Measurements from ENCODE around the gene ADARB2. TPM values are rescaled to one million over a fixed set of nuclear protein-coding genes. Genes with fewer than 3 reads are reported as not detected.

Gene ADARB2
- total and polyA plus RNA-seq, 7 donors, result 0.05 to 0.39 (median 0.15) TPM; not detected in 2

GRCh38 chr10:1550291-1550595, 187.1 kb downstream of the ADARB2 start:
- Histone ChIP-seq H3K9me3 (no peaks in the 10 kb centered on the region), H3K27me3 (ENCODE audit: insufficient read depth in 3 of 3, low read length in 2 of 3) (peaks cover 0 to 3% (median 2%) of the 10 kb centered on the region in 3 donors), H3K4me1 (no peaks in the 10 kb centered on the region), H3K4me3 (no peak overlapping the region), H3K27ac (no peak overlapping the region), H3K36me3 (ENCODE audit: insufficient read depth in 1 of 2, low read depth in 1 of 2) (no peaks in the 10 kb centered on the region)
- no peak for TF ChIP-seq CTCF (IDR thresholded peaks at IDR 0.05)
- 55 to 63% (median 58%) methylated on average over 7 of the region's 7 CpGs for WGBS, 3 donors
- DNase-seq, result no peak
- no peak for ATAC-seq
- intact Hi-C loops (cut with DNase I), result no loop called here

GRCh38 chr10:1549591-1550290, 187.6 kb downstream of the ADARB2 start:
- TF ChIP-seq CTCF (IDR thresholded peaks at IDR 0.05), result no peak
- DNase-seq, result no peak
- no peak for ATAC-seq
- intact Hi-C loops (cut with DNase I), result no loop called here
- no peak overlapping the region for H3K27ac ChIP-seq
- H3K4me1 ChIP-seq, result no peaks in the 10 kb centered on the region
- H3K36me3 ChIP-seq (ENCODE audit: insufficient read depth in 1 of 2, low read depth in 1 of 2), result no peaks in the 10 kb centered on the region
- 63 to 67% (median 64%) methylated on average over 17 of the region's 17 CpGs for WGBS, 3 donors
- no peak overlapping the region for H3K4me3 ChIP-seq
- no peaks in the 10 kb centered on the region for H3K9me3 ChIP-seq
- H3K27me3 ChIP-seq (ENCODE audit: insufficient read depth in 3 of 3, low read length in 2 of 3), result peaks cover 0 to 3% (median 2%) of the 10 kb centered on the region in 3 donors

- H3K27me3 ChIP-seq (ENCODE audit: insufficient read depth in 3 of 3, low read length in 2 of 3), result peaks cover 0 to 3% (median 2%) of the 10 kb centered on the region in 3 donors
- H3K4me1 ChIP-seq, result no peaks in the 10 kb centered on the region
- no peaks in the 10 kb centered on the region for H3K36me3 ChIP-seq (ENCODE audit: insufficient read depth in 1 of 2, low read depth in 1 of 2)
- no peak for TF ChIP-seq CTCF (IDR thresholded peaks at IDR 0.05)
- intact Hi-C loops (cut with DNase I), result no loop called here
- WGBS, 3 donors, result 79 to 87% (median 84%) methylated on average over 7 of the region's 7 CpGs
- DNase-seq (no peak), ATAC-seq (no peak)
- no peaks in the 10 kb centered on the region for H3K9me3 ChIP-seq
- no peak overlapping the region for H3K4me3 ChIP-seq
- no peak overlapping the region for H3K27ac ChIP-seq
These were observed 188.7 kb downstream of the ADARB2 start for GRCh38 chr10:1548596-1548995.

- Histone ChIP-seq H3K36me3 (ENCODE audit: insufficient read depth in 1 of 2, low read depth in 1 of 2) (no peaks in the 10 kb centered on the region), H3K27me3 (ENCODE audit: insufficient read depth in 3 of 3, low read length in 2 of 3) (peaks cover 0 to 3% (median 2%) of the 10 kb centered on the region in 3 donors), H3K4me1 (no peaks in the 10 kb centered on the region), H3K4me3 (no peak overlapping the region), H3K9me3 (no peaks in the 10 kb centered on the region), H3K27ac (no peak overlapping the region)
- no peak for ATAC-seq
- 83 to 90% (median 85%) methylated on average over 7 of the region's 7 CpGs for WGBS, 3 donors
- no peak for DNase-seq
- no peak for TF ChIP-seq CTCF (IDR thresholded peaks at IDR 0.05)
- intact Hi-C loops (cut with DNase I), result no loop called here
These were observed 189.2 kb downstream of the ADARB2 start for GRCh38 chr10:1548146-1548545.
